SK-N-SH (cell line): ENCODE results near the gene SEMA3D.
"Not testable (repeated sequence)": the region's sequence is repeated elsewhere in the genome, so short reads cannot be mapped to it uniquely, and the experiment has no call there.

Experiments
- GABPA ChIP-seq: IDR thresholded peaks from 2 replicates; pipeline ENCODE4 v1.4.0; 2012; ENCODE audit warnings: low read depth, mild to moderate bottlenecking
- TF ChIP-seq, protein P1 (sequence below): fragments of 150-350 bp; IDR thresholded peaks from 2 replicates; pipeline ENCODE4 v1.6.1; 2016; ENCODE audit warnings: mild to moderate bottlenecking, low read depth, low read length

- not testable (repeated sequence) for TF ChIP-seq GABPA
- TF ChIP-seq, protein P1, sequence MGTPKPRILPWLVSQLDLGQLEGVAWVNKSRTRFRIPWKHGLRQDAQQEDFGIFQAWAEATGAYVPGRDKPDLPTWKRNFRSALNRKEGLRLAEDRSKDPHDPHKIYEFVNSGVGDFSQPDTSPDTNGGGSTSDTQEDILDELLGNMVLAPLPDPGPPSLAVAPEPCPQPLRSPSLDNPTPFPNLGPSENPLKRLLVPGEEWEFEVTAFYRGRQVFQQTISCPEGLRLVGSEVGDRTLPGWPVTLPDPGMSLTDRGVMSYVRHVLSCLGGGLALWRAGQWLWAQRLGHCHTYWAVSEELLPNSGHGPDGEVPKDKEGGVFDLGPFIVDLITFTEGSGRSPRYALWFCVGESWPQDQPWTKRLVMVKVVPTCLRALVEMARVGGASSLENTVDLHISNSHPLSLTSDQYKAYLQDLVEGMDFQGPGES = not testable (repeated sequence)
Measured at GRCh38 chr7:84992954-84993353, 193.9 kb downstream of the SEMA3D start.
